Daoy (cell line): ENCODE results near the gene ERC2. TPM values are rescaled to one million over a fixed set of nuclear protein-coding genes. Genes with fewer than 3 reads are reported as not detected.

Source experiments
- DNase-seq: peaks from one replicate; pipeline ENCODE4 v3.0.0-alpha.2; 2015; ENCODE audit warnings: low read depth
- total RNA-seq: library from RNA; depleted of rRNA; stranded (reverse); fragments of >200 nt; shearing (Covaris generic); gene quantifications from 2 replicates; pipeline ENCODE4 v1.2.3, GENCODE V29; 2014

ERC2 gene
- total RNA-seq, 1 experiment from 2014 or later, result 1.7 TPM

- no peak for DNase-seq
These were observed 99.4 kb downstream of the ERC2 start for GRCh38 chr3:56368846-56369245.

- DNase-seq, result no peak
These were observed 101.6 kb downstream of the ERC2 start for GRCh38 chr3:56366641-56367162.

GRCh38 chr3:56365905-56366640, 102.2 kb downstream of the ERC2 start:
- DNase-seq, result no peak

- no peak for DNase-seq
These were observed 103.6 kb downstream of the ERC2 start for GRCh38 chr3:56364665-56365064.

GRCh38 chr3:56363720-56364119, 104.5 kb downstream of the ERC2 start:
- no peak for DNase-seq

GRCh38 chr3:56361731-56362130, 106.5 kb downstream of the ERC2 start:
- DNase-seq, result peak; percentile 13

- DNase-seq, result peak; percentile 45
These were observed 111.0 kb downstream of the ERC2 start for GRCh38 chr3:56357266-56357665.

- no peak for DNase-seq
These were observed 111.5 kb downstream of the ERC2 start for GRCh38 chr3:56356808-56357207.

- DNase-seq, result peak; percentile 15
These were observed 112.6 kb downstream of the ERC2 start for GRCh38 chr3:56355570-56356185.

GRCh38 chr3:56351537-56351936, 116.7 kb downstream of the ERC2 start:
- DNase-seq, result no peak

GRCh38 chr3:56347219-56347871, 120.9 kb downstream of the ERC2 start:
- DNase-seq, result peak; percentile 71

GRCh38 chr3:56342475-56342874, 125.8 kb downstream of the ERC2 start:
- DNase-seq, result no peak

GRCh38 chr3:56339671-56340070, 128.6 kb downstream of the ERC2 start:
- no peak for DNase-seq

GRCh38 chr3:56339244-56339643, 129.0 kb downstream of the ERC2 start:
- DNase-seq, result no peak

- DNase-seq, result no peak
These were observed 132.2 kb downstream of the ERC2 start for GRCh38 chr3:56336023-56336422.

- no peak for DNase-seq
These were observed 143.8 kb downstream of the ERC2 start for GRCh38 chr3:56324473-56324872.

GRCh38 chr3:56323986-56324420, 144.3 kb downstream of the ERC2 start:
- peak; percentile 75 for DNase-seq

GRCh38 chr3:56322862-56323261, 145.4 kb downstream of the ERC2 start:
- no peak for DNase-seq

- no peak for DNase-seq
These were observed 146.4 kb downstream of the ERC2 start for GRCh38 chr3:56321892-56322291.

- DNase-seq, result no peak
These were observed 146.9 kb downstream of the ERC2 start for GRCh38 chr3:56321383-56321782.

GRCh38 chr3:56320883-56321282, 147.4 kb downstream of the ERC2 start:
- no peak for DNase-seq

GRCh38 chr3:56318891-56319290, 149.4 kb downstream of the ERC2 start:
- DNase-seq, result no peak

- no peak for DNase-seq
These were observed 151.3 kb downstream of the ERC2 start for GRCh38 chr3:56316944-56317343.
